HG02884 (cell line): Measurements from ENCODE around the gene CLEC18C.
"Not testable (repeated sequence)": the region's sequence is repeated elsewhere in the genome, so short reads cannot be mapped to it uniquely, and the experiment has no call there.

ENCODE experiments used
- ATAC-seq: cut with Tn5 transposase; IDR thresholded peaks from one replicate; pipeline ENCODE4 v1.9.1; 2021; ENCODE audit warnings: mild to moderate bottlenecking, moderate library complexity; ENCODE audit not compliant: unreplicated experiment

CLEC18C gene

DNA sequence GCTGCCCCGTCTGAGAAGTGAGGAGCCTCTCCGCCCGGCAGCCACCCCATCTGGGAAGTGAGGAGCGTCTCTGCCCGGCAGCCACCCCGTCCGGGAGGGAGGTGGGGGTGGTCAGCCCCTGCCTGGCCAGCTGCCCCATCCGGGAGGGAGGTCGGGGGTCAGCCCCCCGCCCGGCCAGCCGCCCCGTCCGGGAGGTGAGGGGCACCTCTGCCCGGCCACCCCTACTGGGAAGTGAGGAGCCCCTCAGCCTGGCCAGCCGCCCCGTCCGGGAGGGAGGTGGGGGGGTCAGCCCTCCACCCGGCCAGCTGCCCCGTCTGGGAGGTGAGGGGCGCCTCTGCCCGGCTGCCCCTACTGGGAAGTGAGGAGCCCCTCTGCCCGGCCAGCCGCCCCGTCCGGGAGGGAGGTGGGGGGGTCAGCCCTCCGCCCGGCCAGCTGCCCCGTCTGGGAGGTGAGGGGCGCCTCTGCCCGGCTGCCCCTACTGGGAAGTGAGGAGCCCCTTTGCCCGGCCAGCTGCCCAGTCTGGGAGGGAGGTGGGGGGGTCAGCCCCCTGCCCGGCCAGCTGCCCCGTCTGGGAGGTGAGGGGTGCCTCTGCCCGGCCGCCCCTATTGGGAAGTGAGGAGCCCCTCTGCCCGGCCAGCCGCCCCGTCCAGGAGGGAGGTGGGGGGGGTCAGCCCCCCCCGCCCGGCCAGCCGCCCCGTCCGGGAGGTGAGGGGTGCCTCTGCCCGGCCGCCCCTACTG lies 31.2 kb downstream of the CLEC18C start:
- not testable (repeated sequence) for ATAC-seq

DNA sequence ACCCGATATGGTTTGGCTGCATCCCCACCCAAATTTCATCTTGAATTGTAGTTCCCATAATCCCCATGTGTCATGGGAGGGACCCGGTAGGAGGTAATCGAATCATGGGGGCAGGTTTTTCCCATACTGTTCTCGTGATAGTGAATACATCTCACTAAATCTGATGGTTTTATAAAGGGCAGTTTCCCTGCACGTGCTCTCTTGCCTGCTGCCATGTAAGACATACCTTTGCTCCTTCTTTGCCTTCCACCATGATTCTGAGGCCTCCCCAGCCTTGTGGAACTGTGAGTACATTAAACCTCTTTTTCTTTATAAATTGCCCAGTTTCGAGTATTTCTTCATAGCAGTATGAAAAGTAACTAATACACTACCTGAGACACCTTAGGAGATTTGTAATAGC lies 32.8 kb downstream of the CLEC18C start:
- not testable (repeated sequence) for ATAC-seq

DNA sequence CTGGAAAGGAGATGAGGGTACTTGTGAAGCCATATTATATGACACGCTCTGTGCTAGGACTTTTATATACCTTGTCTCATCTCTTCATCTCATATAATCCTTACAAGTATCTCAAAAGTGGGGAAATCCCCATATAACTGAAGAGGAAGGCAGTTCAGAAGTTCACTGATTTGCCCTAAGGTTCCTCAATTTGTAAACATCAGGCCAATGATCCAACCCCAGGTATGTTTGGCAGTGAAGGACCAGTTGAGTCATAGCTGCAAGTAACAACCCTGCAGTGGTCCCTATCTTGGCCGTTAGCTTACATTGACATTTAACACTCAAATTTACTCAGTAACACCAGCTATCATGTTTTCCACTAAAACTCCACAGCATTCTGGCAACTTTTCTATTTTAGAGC lies 45.0 kb downstream of the CLEC18C start:
- ATAC-seq, result not testable (repeated sequence)

DNA sequence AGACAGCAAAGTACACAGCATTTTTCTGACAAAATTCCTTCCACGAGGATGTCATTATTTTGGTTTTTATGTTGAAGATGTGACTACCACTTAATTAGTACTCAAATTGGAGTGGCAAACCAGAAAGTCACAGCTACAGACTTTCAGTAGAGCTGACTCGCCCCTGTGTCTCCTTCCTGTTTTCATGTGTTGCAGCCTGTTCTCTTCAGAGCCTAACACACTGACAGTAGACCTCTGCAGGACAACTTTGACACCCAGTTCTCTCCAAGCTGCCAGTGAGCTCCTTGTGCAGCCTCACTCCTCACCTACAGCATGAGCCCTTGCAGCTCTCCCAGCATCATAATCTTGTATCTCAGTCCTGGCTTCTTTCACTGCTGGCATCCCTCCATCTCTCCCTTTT lies 49.0 kb downstream of the CLEC18C start:
- not testable (repeated sequence) for ATAC-seq

DNA sequence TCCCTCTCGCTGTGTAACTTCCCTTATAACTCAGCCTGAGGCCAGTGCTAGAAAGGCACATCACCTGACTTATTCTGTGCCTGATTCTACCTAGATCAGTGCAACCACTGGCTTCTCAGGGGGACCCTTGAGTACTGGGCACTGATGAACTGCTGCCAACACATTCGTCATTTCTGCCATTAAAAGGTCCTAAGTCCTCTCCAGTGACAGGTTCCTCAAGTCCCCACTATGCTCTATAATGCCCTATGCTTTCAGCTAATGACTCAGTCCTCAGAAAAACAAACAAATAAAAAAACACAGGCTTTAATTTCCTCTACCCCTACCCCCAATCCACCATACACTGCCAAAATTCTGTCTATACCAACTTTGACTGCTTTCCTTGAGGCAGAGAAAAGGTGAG lies 49.6 kb downstream of the CLEC18C start:
- not testable (repeated sequence) for ATAC-seq

DNA sequence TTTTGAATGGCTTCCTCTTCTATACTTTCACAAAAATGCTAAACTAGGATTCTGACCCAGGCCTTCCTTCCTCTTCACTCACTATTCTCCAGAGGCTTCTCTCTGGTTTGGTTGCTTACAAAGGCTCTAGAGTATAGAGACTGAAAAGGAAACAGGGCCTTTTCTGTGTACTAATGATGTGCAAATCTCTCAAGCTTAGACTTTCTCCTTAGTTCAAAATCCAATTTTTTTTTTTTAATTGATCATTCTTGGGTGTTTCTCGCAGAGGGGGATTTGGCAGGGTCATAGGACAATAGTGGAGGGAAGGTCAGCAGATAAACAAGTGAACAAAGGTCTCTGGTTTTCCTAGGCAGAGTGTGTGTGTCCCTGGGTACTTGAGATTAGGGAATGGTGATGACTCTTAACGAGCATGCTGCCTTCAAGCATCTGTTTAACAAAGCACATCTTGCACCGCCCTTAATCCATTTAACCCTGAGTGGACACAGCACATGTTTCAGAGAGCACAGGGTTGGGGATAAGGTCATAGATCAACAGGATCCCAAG lies 50.5 kb downstream of the CLEC18C start:
- not testable (repeated sequence) for ATAC-seq

DNA sequence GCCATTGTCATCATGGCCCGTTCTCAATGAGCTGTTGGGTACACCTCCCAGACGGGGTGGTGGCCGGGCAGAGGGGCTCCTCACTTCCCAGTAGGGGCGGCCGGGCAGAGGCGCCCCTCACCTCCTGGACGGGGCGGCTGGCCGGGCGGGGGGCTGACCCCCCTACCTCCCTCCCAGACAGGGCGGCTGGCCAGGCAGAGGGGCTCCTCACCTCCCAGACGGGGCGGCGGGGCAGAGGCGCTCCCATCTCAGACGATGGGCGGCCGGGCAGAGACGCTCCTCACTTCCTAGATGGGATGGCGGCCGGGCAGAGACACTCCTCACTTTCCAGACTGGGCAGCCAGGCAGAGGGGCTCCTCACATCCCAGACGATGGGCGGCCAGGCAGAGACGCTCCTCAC lies 51.1 kb downstream of the CLEC18C start:
- not testable (repeated sequence) for ATAC-seq

DNA sequence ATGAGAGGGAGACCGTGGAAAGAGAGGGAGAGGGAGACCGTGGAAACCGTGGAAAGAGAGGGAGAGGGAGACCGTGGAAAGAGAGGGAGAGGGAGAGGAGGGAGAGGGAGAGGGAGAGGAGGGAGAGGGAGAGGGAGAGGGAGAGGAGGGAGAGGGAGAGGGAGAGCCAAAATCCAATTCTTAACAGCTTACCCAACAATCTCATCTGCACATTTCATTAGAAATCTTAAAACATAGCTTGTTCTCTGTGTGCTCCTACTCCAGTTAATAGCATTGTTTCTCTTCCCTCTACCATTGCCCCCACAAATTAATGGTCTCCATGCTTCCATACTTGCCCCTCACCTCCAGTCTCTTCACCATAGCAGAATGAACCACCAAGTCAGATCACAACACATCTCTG lies 51.8 kb downstream of the CLEC18C start:
- ATAC-seq, result not testable (repeated sequence)

DNA sequence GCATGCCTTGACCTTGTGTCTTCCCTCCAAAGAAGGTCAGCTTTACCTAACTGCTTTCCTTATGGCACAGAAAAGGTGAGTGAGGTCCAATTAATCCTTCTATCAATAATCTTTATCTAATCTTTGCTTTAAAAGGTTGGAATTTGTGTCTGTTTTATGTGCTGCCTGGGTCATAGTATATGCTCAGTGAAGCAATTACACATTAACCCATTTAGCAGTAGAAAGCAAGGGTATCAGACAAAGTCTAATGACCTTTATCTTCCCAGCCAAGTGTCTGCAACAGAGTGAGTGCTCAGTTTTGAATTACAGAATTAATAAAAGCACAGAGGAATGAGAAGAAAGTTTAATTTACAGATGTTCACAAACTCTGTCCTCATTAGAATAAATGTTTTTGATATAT lies 52.4 kb downstream of the CLEC18C start:
- not testable (repeated sequence) for ATAC-seq

DNA sequence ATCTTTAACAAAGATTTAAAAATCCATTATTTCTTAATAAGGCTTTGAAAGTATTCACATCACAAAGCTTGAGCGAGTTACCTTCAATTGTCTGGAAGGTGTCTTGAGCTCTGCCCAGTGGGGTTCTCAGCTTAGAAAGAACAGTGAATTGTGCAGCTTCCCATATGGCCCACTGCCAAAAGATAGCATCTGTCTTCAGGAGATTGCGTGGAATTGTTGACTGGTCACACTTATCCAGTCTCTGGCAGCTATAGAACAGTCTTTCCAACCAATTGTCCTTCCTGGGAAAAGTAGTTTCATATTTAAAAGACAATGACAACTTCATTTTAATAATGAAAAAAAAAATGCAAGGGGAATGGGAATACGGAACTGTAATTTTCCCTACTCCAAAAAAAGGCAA lies 58.2 kb downstream of the CLEC18C start:
- ATAC-seq, result not testable (repeated sequence)
